Inflammatory macrophage treated with lipopolysaccharide for 4 hours (primary cell): ENCODE data around the gene TMEM143.
"Not testable (repeated sequence)": the region's sequence is repeated elsewhere in the genome, so short reads cannot be mapped to it uniquely, and the experiment has no call there.

ENCODE experiments used
- DNase-seq: peaks from one replicate; pipeline ENCODE4 v3.0.0-alpha.2; 2020

The TMEM143 gene

GRCh38 chr19:48325265-48325910 is 38.4 kb downstream of the TMEM143 start, which contains the start of gene EMP3:
Gene EMP3, plus strand, starts transcription at chr19:48325552. Its CDS starts 1,293 bp downstream, at chr19:48326845.
- peak; percentile 87 for DNase-seq

- DNase-seq = peak; percentile 97
Measured at GRCh38 chr19:48321622-48322591, 41.8 kb downstream of the TMEM143 start.

GRCh38 chr19:48321372-48321621 is 42.4 kb downstream of the TMEM143 start:
- DNase-seq = peak; percentile 91

- DNase-seq = peak; percentile 70
Measured at GRCh38 chr19:48319647-48320541, 43.8 kb downstream of the TMEM143 start.

DNA sequence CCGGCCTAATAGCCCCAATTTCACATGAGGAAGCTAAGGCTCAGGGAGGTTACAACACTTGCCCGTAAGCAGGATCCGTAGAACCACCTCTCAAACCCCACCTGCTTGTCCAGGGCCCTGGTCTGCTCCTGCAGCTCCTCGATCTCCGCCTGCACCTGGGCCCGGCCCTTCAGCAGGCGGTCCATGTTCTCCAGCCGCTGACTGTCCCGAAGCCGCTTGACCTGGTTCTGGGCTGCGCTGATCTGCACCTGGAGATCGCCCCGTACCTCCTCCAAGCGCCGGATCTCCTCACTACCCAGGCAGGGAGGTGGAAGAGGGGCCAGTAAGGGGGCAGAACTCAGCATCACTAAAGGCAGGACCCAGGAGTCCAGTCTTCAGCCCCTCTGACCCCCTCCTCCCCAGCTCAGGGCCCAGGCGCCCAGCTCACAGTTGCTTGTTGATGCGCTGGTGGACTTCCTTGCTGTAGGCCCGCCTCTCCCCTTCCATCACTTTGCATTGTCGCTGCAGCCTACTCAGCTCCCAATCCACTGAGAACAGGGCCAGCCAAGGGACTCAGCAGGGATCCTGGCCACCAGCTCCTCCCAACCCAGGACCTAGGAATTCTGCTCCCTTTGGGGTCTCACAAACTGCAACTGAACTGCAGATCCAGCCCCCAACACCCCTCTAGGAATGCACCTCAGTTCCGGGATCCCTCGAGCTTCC is 45.3 kb downstream of the TMEM143 start:
- no peak for DNase-seq

DNA sequence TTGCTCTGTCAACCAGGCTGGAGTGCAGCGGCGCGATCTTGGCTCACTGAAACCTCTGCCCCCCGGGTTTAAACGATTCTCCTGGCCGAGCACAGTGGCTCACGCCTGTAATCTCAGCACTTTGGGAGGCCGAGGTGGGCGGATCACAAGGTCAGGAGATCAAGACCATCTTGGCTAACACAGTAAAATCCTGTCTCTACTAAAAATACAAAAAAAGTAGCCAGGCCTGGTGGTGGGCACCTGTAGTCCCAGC is 46.1 kb downstream of the TMEM143 start:
- not testable (repeated sequence) for DNase-seq

GRCh38 chr19:48315712-48316111 is 48.0 kb downstream of the TMEM143 start:
- DNase-seq = no peak

GRCh38 chr19:48311384-48311783 is 52.4 kb downstream of the TMEM143 start:
- no peak for DNase-seq

GRCh38 chr19:48310227-48310626 is 53.5 kb downstream of the TMEM143 start:
- no peak for DNase-seq

DNA sequence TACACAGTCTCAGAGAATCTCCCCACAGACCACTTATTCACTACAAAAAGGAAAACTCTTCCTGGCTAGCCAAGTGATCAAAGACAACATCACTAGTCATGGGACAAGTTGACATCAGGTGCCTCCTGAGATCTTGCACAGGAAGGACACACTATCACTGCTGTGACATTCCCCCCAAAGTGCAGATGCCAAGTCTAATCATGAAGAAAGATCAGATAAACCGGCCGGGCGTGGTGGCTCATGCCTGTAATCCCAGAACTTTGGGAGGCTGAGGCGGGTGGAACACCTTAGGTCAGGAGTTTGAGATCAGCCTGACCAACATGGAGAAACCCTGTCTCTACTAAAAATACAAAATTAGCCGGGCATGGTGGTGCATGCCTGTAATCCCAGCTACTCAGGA is 54.0 kb downstream of the TMEM143 start:
- not testable (repeated sequence) for DNase-seq

GRCh38 chr19:48308631-48309586 is 54.8 kb downstream of the TMEM143 start:
- no peak for DNase-seq

DNA sequence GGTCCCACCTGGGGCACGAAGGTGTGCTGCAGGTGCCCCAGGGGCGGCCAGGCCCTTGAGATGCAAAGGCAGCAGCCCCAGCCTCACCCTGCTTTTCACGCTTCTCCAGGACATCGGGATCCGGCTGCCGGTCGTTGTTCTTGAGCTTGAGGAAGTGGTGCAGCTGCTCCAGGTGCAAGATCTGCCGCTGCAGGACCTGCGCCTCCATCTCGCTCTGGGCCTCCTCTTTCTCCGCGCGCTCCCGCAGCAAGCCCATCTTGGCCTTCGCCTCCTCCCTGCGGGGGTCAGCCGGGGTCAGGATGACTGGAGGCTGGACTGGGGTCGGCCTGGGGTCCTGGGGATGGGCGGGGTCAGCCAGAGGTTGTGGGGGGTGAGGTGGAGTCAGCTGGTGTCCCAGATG is 59.9 kb downstream of the TMEM143 start:
- no peak for DNase-seq

DNA sequence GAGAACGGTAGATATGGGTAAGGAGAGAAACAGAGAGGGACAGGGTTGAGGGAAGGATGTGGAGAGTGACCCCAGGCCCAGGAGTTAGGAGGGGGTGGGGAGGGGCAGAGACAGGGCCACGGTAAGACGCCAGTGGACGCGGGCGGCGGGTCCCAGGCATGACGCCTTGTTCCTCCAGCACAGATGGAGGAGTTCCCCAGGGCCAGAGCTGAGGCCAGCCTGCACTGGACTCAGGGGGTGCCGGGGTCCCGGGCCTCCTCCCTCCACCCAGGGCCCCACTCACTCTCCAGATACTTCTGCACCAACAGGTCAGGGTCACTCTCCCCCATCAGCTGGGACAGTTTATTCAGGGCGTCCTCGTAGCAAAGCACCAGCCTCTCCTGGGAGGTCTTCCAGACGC is 60.4 kb downstream of the TMEM143 start:
- no peak for DNase-seq

GRCh38 chr19:48302600-48302959 is 61.2 kb downstream of the TMEM143 start:
- no peak for DNase-seq

GRCh38 chr19:48301886-48302599 is 61.7 kb downstream of the TMEM143 start:
- no peak for DNase-seq

DNA sequence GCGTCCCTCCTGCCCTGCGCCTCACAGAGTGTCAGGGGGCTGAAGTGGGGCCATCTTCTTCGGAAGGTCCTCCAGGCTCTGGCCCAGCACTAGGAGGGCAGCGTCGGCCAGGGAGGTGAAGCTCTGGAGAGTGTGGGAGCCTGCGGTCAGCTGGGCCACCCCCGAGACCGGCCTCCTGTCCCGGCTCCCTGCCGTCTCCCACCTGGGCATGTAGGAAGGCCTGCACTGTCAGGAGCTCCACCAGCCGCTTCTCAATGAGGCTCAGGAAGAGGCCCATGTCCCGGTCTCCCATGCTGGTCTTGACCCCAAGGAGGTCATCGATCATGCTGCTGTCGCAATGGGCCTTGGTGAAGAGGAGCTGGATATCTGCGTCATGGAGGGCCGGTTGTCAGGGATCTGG is 65.8 kb downstream of the TMEM143 start:
- DNase-seq = no peak

DNA sequence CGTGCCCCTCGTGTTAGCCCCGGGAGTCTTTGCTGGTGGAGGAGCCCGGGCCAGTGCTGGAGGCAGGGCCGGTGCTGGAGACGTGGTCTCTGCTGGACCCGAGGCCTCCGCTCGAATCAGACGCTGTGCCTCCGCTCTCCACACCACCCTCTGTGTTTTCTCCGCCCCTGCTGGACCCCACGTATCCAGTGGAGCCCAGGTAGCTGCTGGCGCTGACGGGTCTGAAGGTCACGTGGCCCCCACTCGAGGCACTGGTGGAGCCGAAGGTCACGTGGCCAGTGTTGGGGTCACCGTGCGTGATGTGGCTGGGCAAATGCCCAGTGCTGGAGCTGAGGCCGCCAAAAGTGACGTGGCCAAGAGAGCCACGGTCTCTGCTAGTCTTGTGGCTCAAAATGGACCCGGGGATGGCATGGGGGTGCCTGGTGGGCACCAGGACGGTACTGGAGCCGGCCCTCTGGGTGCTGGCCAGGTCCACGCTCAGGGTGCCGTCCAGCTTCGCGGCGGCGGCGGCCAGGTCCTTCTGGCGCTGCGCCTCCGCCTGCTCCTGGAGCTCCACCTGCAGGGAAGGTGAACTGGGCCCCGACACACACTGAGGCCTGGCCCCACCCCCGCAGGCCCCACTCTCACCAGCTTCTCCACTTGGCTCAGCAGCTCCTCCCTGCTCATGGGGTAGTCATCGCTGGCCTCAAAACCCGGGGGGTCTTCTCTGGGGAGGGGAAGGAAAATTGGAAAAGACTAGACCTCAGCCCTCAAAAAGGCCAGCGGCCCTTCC is 66.6 kb downstream of the TMEM143 start:
- DNase-seq = no peak

GRCh38 chr19:48295458-48295857 is 68.3 kb downstream of the TMEM143 start:
- DNase-seq = no peak

GRCh38 chr19:48292798-48293197 is 70.9 kb downstream of the TMEM143 start:
- DNase-seq = peak; percentile 52

DNA sequence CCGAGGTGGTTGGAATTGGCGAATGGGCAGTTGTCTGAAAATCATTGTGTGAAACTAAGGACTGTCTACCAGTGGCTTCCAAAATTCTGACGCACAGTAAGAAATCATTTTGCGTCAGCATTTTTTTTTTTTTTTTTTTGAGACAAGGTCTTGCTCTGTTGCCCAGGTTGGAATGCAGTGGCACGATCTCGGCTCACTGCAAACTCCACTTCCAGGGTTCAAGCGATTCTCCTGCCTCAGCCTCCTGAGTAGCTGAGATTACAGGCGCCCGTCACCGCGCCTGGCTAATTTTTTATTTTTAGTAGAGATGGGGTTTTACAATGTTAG is 72.3 kb downstream of the TMEM143 start:
- not testable (repeated sequence) for DNase-seq
